HL-60/S4 treated with retinoic acid at 250 ng/mL for 4 days and 3 days (cell line): ENCODE data around the gene SLC39A9.

Source experiments
- in situ Hi-C: fragments of 300-500 bp; cut with MboI; formaldehyde crosslinking; loops from 2 replicates; pipeline ENCODE4 v1.7.0; 2022; ENCODE audit warnings: low sequenced_read_pairs

The SLC39A9 gene

GRCh38 chr14:69398053-69398817 is at the start of gene SLC39A9, which contains the start of gene ERH:
SLC39A9 (plus strand) TSS chr14:69398692; CDS start chr14:69399370, 678 bp downstream.
ERH (minus strand) TSS chr14:69398299; CDS start chr14:69398233, 66 bp downstream.
- in situ Hi-C loops = no loop called here

DNA sequence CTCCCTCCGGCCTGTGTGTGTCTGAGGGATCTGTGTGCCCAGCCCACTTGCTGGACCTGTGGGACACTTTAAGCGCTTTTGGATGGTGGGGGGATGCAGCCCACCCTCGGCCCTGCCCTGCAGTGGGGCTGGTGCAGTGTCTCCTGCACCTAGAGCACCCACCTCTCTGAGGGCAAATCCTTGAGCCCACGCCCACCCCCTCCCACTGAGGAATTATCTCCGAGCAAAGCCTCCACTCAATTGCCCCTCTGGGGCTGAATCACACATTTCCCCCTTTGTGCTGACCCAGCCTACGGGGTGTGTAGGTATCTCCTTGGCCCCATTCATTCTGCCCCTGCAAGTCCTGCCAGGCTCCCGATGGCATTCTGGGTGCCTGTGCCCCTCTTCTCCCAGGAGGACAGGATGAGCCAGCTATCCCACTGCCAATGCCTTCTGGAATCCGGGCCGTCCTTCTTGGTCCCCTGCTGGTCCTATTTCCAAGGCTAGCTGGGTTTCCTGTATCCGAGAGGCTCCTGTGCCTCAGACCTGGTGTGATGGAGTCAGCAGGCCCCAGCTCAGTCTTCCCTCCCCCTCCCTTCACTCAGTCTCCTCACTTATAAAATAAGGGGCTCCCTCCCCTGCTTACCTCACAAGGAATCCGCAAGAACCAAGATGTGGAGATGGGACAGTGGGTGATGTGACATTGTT is 49.3 kb upstream of the SLC39A9 start:
- in situ Hi-C loops = no loop called here

GRCh38 chr14:69350892-69351291 is 47.6 kb upstream of the SLC39A9 start:
- in situ Hi-C loops = no loop called here

GRCh38 chr14:69351385-69351784 is 47.1 kb upstream of the SLC39A9 start:
- in situ Hi-C loops = no loop called here

DNA sequence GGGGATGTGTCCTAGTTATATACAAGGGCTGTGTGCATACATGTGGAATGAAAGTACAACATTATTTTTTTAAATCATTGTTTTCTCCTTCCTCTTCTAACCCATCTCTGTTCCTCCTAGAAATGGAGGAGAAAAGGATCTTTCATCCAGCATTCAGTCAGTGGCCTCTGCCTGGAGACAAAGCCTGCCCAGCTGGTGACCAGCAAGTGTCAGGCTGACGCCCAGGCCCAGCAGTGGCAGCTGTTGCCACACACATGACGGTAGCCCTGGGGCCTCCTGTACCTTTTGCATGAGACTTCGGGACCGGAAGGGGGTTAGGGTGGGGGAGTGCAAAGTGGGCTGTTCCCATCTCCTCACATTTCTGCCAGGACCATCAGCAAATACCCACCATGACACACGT is 46.6 kb upstream of the SLC39A9 start:
- in situ Hi-C loops = no loop called here

GRCh38 chr14:69353168-69353567 is 45.3 kb upstream of the SLC39A9 start:
- in situ Hi-C loops = no loop called here

DNA sequence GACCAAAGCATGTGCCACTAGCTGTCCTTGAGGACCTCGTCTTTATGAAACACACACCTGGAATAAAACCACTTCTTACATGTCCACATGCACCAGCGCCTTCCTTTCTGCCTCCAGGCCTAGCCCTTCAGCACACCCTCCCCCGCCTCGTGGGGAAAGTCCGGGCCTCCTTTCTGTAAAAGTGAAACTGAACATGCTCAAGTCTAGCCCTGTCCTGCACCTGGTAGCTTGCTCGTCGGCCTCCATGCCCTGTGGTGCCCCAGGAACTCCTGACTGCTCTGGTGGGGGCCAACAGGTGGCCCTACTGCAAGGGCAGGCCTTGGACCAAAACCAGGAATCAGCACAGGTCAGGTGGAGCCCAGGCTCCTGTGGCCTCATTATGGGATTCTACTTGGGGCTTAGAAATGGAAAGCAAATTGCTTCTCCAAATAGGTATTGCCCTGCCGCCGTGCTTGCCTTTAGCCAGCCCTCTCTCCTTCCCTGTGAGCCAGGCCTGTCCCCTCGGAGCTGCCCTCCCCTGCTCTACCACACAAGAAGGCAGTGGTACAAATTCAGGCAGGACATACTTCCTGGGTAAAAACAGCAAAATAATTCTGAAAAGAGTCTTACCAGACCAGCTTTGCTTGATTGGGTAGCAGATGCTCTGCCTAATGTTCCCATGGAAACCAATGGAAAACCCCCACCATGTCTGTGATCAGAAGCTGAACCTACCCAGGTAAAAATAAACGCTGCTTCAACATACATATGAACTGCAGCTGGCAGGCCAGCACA is 43.9 kb upstream of the SLC39A9 start:
- in situ Hi-C loops = no loop called here

DNA sequence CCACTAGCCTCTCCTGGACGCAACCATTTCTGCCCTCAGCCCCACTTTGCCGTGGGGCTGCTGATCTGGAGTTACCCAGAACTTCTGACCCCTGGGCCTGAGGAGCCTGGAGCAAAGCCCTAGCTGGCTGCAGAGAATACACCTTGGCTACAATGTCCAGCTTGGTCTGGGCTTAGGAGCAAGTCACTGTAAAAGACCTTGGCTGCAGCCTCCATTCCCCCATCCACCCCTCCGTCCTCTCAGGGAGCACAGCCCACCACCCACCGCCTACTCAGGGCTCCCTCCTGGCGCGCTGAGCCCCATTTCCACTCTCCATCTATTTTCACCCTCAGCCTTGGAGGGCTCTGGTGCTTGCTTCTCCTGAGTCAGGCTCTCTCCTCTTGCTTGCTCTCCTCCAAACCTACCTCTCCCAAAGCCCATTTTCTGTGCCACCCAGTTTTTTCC is 43.3 kb upstream of the SLC39A9 start:
- in situ Hi-C loops = no loop called here

GRCh38 chr14:69355607-69356281 is 42.7 kb upstream of the SLC39A9 start:
- in situ Hi-C loops = no loop called here

DNA sequence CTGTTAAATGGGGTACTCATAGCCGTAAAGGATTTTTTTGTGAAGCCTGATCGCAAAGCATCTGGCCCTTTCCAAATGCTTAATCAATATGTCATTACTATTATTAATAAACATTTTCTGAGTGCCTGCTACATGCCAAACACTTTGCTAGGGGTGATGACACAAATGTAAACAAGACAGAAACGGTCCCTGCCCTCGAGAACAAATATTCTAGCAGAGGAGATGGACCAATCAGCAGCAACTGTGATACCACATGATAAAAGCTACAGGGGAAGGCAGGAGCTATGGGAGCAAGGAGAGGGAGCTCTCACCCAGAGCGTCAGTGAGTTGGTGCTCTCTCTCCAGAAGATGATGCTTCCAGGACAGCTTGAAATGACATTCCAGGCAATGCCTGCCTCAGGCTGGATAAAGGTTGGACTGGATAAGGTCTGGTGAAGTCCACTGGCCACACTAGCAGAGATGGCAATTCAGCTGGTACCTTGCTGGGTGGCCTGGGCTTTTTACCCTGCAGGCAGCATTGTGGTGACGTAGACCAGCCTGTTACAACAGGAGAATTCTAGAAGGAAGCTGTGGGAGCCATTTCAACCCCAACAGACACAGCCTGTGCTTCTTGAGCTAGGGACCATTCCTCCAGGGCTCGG is 41.5 kb upstream of the SLC39A9 start:
- in situ Hi-C loops = no loop called here

DNA sequence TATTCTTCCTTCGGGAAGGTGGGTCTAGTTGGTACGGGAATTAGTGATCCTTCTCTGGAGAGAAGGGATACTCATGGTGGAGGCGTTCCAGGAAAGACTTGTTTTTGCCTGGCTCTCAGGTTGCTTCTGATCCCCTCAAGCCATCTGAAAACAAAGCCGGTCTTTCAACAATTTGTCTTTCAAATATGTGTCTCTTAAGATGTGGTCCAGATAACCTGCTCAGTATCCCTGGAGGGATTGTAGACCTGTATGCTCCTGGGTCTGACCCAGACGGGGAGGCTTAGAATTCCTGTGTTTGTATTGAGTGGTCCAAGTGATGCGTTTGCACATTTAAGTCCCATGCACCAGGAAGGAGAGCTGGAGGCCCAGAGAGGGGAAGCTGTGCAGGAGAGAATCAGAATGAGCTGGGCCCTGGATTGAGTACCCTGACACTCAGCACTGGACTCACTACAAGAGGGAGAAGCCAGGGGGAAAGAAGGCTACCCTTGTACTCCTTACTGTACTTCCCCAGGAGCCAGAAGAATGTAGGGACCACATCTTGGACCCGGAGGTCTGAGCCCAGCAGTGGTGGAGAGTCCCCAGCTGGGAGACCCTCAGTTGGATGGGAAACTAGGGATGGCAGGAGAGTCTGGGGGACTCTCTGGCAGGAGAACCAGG is 40.8 kb upstream of the SLC39A9 start:
- in situ Hi-C loops = no loop called here

DNA sequence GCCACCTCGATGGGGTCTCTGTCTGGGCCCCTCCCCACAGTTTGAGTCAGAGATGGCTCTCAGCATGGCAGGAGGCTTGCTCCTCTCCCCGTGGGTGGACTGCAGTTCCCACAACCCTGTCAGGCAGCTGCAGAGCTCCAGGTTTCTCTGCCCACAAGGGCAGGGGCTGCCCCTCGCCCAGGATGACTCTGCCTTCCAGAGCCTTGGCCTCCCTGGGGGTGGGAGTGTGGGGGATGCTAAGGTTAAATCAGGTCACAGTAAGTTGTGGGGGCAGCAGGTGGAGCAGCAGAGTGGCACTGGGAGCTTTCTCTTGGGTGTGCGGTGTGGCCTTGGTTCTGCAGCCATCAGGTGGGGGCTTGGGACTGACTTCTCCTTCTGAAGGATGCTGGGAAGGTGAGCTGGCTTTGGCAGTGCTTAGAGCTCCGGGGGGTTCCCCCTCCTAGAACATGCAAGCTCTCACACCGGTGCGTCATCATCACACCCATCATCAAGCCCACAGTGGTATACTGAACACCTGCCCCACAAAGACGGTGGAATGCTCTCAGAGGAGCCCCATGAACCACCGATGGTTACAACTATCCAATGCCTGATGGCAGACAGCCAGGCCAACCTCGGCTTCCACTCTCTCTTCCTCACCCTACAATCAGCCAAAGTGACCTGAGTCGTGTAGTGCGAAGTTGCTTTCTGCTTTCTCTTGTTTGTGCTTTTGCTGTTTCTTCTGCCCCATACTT is 40.1 kb upstream of the SLC39A9 start:
- in situ Hi-C loops = no loop called here

- in situ Hi-C loops = no loop called here
Measured at GRCh38 chr14:69358966-69359365, 39.5 kb upstream of the SLC39A9 start.

DNA sequence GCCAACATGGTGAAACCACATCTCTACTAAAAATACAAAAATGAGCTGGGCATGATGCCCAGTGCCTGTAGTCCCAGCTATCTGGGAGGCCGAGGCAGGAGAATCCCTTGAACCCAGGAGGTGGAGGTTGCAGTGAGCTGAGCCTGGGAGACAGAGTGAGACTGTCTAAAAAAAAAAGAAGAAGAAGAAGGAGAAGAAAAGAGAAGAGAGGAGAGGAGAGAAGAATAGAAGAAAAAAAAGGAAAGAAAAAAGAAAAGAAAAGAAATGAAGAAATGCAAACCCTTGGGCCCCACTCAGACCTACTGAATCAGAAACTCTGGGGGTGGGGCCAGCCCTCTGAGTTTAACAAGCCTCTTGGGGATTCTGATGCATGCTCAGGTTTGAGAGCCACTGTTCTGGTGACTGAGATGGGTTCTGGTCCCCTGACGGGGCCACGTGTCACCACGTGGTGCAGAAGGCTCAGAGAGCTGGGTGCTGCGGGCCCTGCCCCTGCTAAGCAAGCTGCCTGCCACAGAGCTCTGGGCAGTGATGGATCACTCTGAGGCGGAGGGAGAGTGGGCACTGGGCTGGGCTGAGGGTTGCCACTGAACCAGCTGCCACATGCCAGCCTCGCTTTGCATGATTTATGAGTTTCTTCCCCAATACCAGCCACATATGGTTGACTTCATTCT is 37.9 kb upstream of the SLC39A9 start:
- in situ Hi-C loops = no loop called here

GRCh38 chr14:69363055-69363454 is 35.4 kb upstream of the SLC39A9 start:
- in situ Hi-C loops = no loop called here

DNA sequence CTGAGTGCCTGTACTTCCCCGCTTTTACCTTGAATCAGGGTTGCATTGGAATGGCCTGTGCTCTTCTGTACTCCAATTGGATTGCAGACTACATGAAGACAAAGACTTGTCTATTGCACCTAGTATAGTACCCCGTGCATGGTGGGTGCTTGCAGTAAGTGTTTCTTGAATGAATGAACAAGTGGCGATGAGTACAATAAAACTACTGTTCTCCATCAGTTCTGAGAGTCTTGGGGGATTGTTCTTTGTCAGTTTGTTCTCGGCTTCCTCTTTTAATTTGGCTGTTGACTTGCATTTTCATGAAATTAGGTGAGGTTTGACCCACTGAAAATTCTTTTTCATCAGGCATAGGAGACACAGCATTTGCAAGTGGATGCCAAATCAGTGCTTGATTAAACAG is 34.5 kb upstream of the SLC39A9 start:
- in situ Hi-C loops = no loop called here

- in situ Hi-C loops = no loop called here
Measured at GRCh38 chr14:69364378-69364777, 34.1 kb upstream of the SLC39A9 start.

DNA sequence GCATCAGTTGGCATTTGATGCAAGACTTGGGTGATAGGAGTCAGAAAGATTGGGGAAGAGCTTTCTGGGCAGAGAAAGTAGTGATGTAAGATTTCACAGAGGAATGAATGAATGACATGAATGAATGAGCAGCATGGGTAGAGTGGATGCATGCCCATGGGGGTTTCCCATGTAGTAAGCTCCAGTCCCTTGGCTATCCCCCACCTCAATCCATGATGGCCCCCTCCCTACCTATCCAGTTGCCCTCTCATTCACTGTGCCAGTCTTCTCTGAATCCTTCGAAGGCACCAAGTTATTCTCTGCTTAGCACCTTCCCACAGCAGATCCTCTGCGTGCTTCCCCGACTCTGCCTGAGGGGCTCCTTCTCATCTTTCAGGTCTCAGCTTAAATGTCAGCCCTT is 32.4 kb upstream of the SLC39A9 start:
- in situ Hi-C loops = no loop called here

DNA sequence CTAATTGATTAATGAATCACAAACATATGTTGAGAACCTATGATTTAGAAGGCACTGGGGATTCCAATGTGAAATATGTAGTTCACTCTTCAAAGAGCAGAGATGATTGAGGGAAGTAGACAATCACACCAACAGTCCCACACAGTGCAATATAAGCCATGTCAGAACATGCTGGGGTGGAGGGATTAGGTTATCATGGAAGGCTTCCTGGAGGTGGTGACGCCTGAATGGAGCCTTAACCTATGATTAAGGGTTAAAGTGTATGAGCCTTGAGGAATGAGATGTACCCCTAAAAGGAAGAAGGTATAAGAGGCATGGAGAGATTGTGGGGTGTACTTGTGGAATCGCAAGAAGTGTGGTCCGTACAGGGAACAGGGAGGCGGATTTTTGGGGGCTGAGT is 31.7 kb upstream of the SLC39A9 start:
- in situ Hi-C loops = no loop called here
